CD14-positive monocyte (primary cell): Measurements from ENCODE around the gene FER1L5. TPM values are rescaled to one million over a fixed set of nuclear protein-coding genes. Genes with fewer than 3 reads are reported as not detected.

ENCODE experiments used
- DNase-seq, 3 donors: peaks; one replicate each; pipeline ENCODE4 v3.0.0-alpha.2; 2011 to 2022
- H2AFZ ChIP-seq: 2 replicates; pipeline ENCODE4 v1.6.0; 2012; ENCODE audit warnings: mild to moderate bottlenecking, low read depth, low read length, inconsistent platforms; ENCODE audit not compliant: insufficient read depth, poor library complexity, severe bottlenecking
- H3K27ac ChIP-seq, 2 donors: 1 replicate in 1 of 2; 2 replicates in 1 of 2; pipeline ENCODE4 v1.5.1; 2012 to 2013; ENCODE audit warnings: low read length in 2 of 2, control low read depth in 1 of 2, inconsistent platforms in 1 of 2, low read depth in 1 of 2, mild to moderate bottlenecking in 1 of 2
- H3K27me3 ChIP-seq, 2 donors: one replicate each; pipeline versions ENCODE4 v1.6.0 to v1.6.1; 2011 to 2013; ENCODE audit warnings: low read length in 2 of 2; ENCODE audit not compliant: control insufficient read depth in 2 of 2, insufficient read depth in 2 of 2
- H3K36me3 ChIP-seq, 2 donors: replicated peaks in 1 of 2; 1 replicate in 1 of 2; 2 replicates in 1 of 2; pipeline versions ENCODE4 v1.5.1 to v1.6.1; 2012 to 2013; ENCODE audit warnings: low read length in 2 of 2, control low read depth in 1 of 2, inconsistent platforms in 1 of 2, mild to moderate bottlenecking in 1 of 2; ENCODE audit not compliant: insufficient read depth in 2 of 2, control insufficient read depth in 1 of 2
- H3K4me1 ChIP-seq, 2 donors: 1 replicate in 1 of 2; 2 replicates in 1 of 2; pipeline versions ENCODE4 v1.5.1 to v1.6.1; 2012 to 2013; ENCODE audit warnings: low read length in 2 of 2, control low read depth in 1 of 2, inconsistent platforms in 1 of 2, mild to moderate bottlenecking in 1 of 2, moderate library complexity in 1 of 2; ENCODE audit not compliant: insufficient read depth in 2 of 2, control insufficient read depth in 1 of 2
- H3K4me2 ChIP-seq: replicated peaks from 2 replicates; pipeline ENCODE3; 2012; ENCODE audit warnings: low read length, moderate library complexity, mild to moderate bottlenecking; ENCODE audit not compliant: poor library complexity, severe bottlenecking; ENCODE audit errors: extremely low read depth
- H3K4me3 ChIP-seq, 3 experiments: fragments of 200-600 bp in 1 of 3; sonication (generic) in 1 of 3; replicated peaks in 1 of 3; 1 replicate in 2 of 3; 2 replicates in 1 of 3; pipeline ENCODE4 v1.5.1; 2011 to 2013; ENCODE audit warnings: low read length in 3 of 3, mild to moderate bottlenecking in 3 of 3, control low read depth in 2 of 3, low read depth in 2 of 3, inconsistent platforms in 1 of 3, moderate library complexity in 1 of 3
- H3K79me2 ChIP-seq: 2 replicates; pipeline ENCODE4 v1.6.0; 2012; ENCODE audit warnings: mild to moderate bottlenecking, control low read depth, inconsistent platforms, low read length, moderate library complexity; ENCODE audit not compliant: insufficient read depth
- H3K9ac ChIP-seq: 2 replicates; pipeline ENCODE4 v1.6.0; 2017; ENCODE audit warnings: low read length, mild to moderate bottlenecking; ENCODE audit not compliant: insufficient read depth, poor library complexity, severe bottlenecking
- H3K9me3 ChIP-seq, 2 donors: replicated peaks in 1 of 2; 1 replicate in 1 of 2; 2 replicates in 1 of 2; pipeline versions ENCODE4 v1.5.1 to v1.6.1; 2012 to 2013; ENCODE audit warnings: low read length in 2 of 2, control low read depth in 1 of 2; ENCODE audit not compliant: control insufficient read depth in 1 of 2, insufficient read depth in 1 of 2
- H4K20me1 ChIP-seq: 2 replicates; pipeline ENCODE4 v1.6.0; 2012; ENCODE audit warnings: mild to moderate bottlenecking, low read length, control low read depth, moderate library complexity; ENCODE audit not compliant: insufficient read depth
- H3K27ac Mint-ChIP-seq, 7 donors: one replicate each; pipeline ENCODE4 v1.8.0; 2020; ENCODE audit warnings: mild to moderate bottlenecking in 7 of 7, mixed read lengths in 7 of 7, moderate library complexity in 6 of 7, inconsistent platforms in 2 of 7
- H3K27me3 Mint-ChIP-seq, 3 donors: one replicate each; pipeline ENCODE4 v1.8.0; 2021 to 2022; ENCODE audit warnings: low read depth in 3 of 3, mild to moderate bottlenecking in 3 of 3, mixed read lengths in 3 of 3, moderate library complexity in 3 of 3, inconsistent platforms in 1 of 3
- H3K36me3 Mint-ChIP-seq, 2 donors: one replicate each; pipeline ENCODE4 v1.8.0; 2020; ENCODE audit warnings: mixed read lengths in 2 of 2, inconsistent platforms in 1 of 2, mild to moderate bottlenecking in 1 of 2
- H3K4me1 Mint-ChIP-seq: one replicate; pipeline ENCODE4 v1.8.0; 2020; ENCODE audit warnings: mild to moderate bottlenecking, mixed read lengths
- H3K4me3 Mint-ChIP-seq, 2 donors: one replicate each; pipeline ENCODE4 v1.8.0; 2020; ENCODE audit warnings: mild to moderate bottlenecking in 2 of 2, mixed read lengths in 2 of 2, moderate library complexity in 1 of 2
- H3K9me3 Mint-ChIP-seq, 7 donors: one replicate each; pipeline ENCODE4 v1.8.0; 2020 to 2022; ENCODE audit warnings: mixed read lengths in 7 of 7, mild to moderate bottlenecking in 6 of 7, moderate library complexity in 6 of 7, inconsistent platforms in 2 of 7
- CTCF ChIP-seq: fragments of 200-600 bp; IDR thresholded peaks from one replicate; pipeline ENCODE4 v1.8.0; 2022; ENCODE audit warnings: antibody characterized with exemption, mild to moderate bottlenecking
- WGBS: methylation state at CpG from one replicate; pipeline ENCODE4 v1.1.5; 2013; ENCODE audit warnings: missing lambda C conversion rate; ENCODE audit not compliant: insufficient coverage; 5-methylcytosine and 5-hydroxymethylcytosine counted together
- intact Hi-C, 2 donors: fragments of 100-400 bp; cut with micrococcal nuclease; formaldehyde crosslinking; loops; one replicate each; pipeline versions ENCODE4 v1.15.0 to v1.15.1; 2023
- polyA plus RNA-seq, 3 donors: library from polyadenylated mRNA; depleted of rRNA in 1 of 3; unstranded in 2 of 3; stranded (reverse) in 1 of 3; fragments of 300-500 nt in 2 of 3; fragments of >200 nt in 1 of 3; fragmentation: Illumina TruSeq in 2 of 3; gene quantifications; 1 replicate in 2 of 3; 2 replicates in 1 of 3; pipeline ENCODE4 v1.2.3, GENCODE V29; 2012 to 2021

Gene FER1L5
- polyA plus RNA-seq, 3 donors = not detected

DNA sequence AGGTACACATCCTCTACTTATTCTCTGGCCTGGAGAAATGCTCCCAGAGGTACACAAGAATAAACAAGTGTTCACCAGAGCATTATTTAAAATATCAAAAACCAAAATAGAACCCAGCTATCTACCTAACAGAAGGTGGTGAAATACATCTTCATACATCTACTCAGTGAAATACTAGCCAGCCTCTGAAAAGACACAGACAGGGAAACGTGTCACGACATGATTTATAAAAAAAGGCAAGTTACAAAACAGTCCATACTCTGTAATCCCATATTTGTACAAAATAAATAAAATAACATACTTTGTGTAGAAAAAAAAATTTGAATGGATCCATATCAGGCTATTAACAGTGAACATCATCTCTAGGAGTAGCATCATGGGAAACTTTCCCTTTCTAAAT is 42.6 kb upstream of the FER1L5 start:
- intact Hi-C loops = loop anchor here in 1 of 2 donors (10.0 kb wide), 1 partner anchor 165 kb away; the partner anchor contains the start of gene CNNM4
- Mint-ChIP-seq H3K27ac (no peak overlapping the region), H3K27me3 (no peaks in the 10 kb centered on the region), H3K36me3 (peaks cover 83 to 96% of the 10 kb centered on the region in 2 donors), H3K4me1 (no peaks in the 10 kb centered on the region), H3K9me3 (no peaks in the 10 kb centered on the region), H3K4me3 (no peak overlapping the region)
- no peaks in the 10 kb centered on the region for H3K9me3 ChIP-seq
- H3K4me1 ChIP-seq = no peaks in the 10 kb centered on the region
- H3K36me3 ChIP-seq = peaks cover 93 to 98% of the 10 kb centered on the region in 2 donors
- WGBS = no CpG with 5 or more reads among the region's 2 CpGs
- H3K27ac ChIP-seq = no peak overlapping the region
- H3K27me3 ChIP-seq = no peaks in the 10 kb centered on the region
- no peak overlapping the region for H2AFZ ChIP-seq
- no peaks in the 10 kb centered on the region for H4K20me1 ChIP-seq
- H3K4me2 ChIP-seq = no peak overlapping the region
- DNase-seq = no peak
- H3K9ac ChIP-seq = no peak overlapping the region
- TF ChIP-seq CTCF = no peak
- no peak overlapping the region for H3K4me3 ChIP-seq
- H3K79me2 ChIP-seq = no peaks in the 10 kb centered on the region

- Histone ChIP-seq H3K4me2 (no peak overlapping the region), H3K79me2 (no peaks in the 10 kb centered on the region), H4K20me1 (peaks cover 9% of the 10 kb centered on the region), H3K36me3 (peaks cover 93 to 98% of the 10 kb centered on the region in 2 donors), H3K4me3 (no peak overlapping the region), H3K27me3 (no peaks in the 10 kb centered on the region), H3K9ac (no peak overlapping the region), H3K9me3 (no peaks in the 10 kb centered on the region), H2AFZ (no peak overlapping the region), H3K4me1 (no peaks in the 10 kb centered on the region), H3K27ac (peak overlapping the region in 1 of 2 donors; percentile 30)
- no peak overlapping the region for H3K4me3 Mint-ChIP-seq
- DNase-seq = no peak
- peaks cover 90 to 97% of the 10 kb centered on the region in 2 donors for H3K36me3 Mint-ChIP-seq
- intact Hi-C loops = loop anchor here in 1 of 2 donors (10.0 kb wide), 1 partner anchor 163 kb away; the partner anchor contains the start of gene CNNM4
- peaks cover 0 to 1% (median 0%) of the 10 kb centered on the region in 3 donors for H3K27me3 Mint-ChIP-seq
- 97% methylated on average over 3 of the region's 8 CpGs for WGBS
- no peak for TF ChIP-seq CTCF
- no peaks in the 10 kb centered on the region for H3K4me1 Mint-ChIP-seq
- H3K9me3 Mint-ChIP-seq = no peaks in the 10 kb centered on the region
- peak overlapping the region in 3 of 7 donors; percentile 30 to 85 (median 58) for H3K27ac Mint-ChIP-seq
Measured at GRCh38 chr2:96601382-96602292, 40.9 kb upstream of the FER1L5 start.
